GM12872 (cell line): ENCODE results near the gene ACTN1.

Source experiments
- TF ChIP-seq, protein P1 (sequence below): IDR thresholded peaks from 3 replicates; pipeline ENCODE4 v1.5.1; 2011; ENCODE audit warnings: low read depth, mild to moderate bottlenecking, low read length, moderate library complexity; ENCODE audit not compliant: insufficient read depth

ACTN1 gene

DNA sequence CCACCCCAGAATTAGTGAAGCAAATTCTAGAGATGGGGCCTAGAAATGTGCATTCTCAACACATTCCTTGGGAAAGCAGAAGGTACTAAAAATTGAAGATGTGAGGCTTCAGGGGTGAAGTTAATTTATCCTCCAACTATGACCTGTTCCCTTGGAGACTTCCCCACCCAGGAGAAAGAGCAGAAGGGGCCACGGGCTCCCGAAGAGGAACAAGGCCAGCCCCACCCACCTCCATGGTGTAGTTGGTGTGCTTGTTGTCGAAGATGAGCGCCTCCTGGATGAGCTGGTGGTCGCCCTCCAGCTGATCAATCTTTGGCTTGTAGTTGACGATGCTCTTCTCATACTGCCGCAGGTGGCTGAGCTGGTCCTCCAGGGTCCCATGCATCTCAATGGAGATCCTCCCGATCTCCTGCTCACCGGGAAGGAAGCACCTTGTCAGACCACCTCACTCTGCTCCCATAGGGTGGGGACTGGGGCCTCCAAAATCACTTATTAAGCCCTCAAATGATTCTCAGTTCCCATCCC is 98.5 kb downstream of the ACTN1 start:
- TF ChIP-seq, protein P1, sequence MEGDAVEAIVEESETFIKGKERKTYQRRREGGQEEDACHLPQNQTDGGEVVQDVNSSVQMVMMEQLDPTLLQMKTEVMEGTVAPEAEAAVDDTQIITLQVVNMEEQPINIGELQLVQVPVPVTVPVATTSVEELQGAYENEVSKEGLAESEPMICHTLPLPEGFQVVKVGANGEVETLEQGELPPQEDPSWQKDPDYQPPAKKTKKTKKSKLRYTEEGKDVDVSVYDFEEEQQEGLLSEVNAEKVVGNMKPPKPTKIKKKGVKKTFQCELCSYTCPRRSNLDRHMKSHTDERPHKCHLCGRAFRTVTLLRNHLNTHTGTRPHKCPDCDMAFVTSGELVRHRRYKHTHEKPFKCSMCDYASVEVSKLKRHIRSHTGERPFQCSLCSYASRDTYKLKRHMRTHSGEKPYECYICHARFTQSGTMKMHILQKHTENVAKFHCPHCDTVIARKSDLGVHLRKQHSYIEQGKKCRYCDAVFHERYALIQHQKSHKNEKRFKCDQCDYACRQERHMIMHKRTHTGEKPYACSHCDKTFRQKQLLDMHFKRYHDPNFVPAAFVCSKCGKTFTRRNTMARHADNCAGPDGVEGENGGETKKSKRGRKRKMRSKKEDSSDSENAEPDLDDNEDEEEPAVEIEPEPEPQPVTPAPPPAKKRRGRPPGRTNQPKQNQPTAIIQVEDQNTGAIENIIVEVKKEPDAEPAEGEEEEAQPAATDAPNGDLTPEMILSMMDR = no peak

DNA sequence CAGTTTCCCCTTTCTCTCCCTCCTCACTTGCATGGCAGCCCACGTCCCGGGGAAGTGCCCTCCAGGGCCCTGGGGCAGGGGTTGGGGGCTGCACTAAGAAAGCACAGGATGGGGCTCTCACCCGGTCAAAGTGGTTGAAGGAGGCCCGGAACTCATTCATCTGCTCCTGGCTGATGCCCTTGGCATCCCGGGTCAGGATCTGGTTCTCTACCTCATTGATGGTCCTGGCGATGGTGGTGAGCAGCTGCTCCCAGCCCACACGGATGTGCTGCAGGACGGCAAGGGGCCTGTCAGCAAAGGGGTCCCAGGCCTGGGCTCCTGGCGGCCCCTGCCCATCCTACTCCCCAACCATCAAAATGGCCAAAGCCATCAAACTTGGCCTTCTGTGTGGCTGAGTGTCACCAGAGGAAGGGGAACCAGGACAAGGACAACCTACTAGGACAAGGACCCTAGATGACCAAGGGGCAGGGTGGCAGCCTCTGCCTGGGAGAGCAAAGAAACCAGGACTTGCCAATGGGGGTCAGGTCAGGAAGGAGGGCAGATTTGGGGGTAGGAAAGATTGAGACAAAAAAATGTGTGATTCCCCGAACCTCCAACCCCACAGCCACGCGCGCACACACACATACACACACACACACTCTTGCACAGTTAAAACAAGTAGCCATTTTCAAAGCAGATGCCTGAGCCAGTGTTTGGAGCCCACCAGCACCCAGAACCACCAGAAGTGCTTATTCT is 99.1 kb downstream of the ACTN1 start:
- TF ChIP-seq, protein P1 = no peak

DNA sequence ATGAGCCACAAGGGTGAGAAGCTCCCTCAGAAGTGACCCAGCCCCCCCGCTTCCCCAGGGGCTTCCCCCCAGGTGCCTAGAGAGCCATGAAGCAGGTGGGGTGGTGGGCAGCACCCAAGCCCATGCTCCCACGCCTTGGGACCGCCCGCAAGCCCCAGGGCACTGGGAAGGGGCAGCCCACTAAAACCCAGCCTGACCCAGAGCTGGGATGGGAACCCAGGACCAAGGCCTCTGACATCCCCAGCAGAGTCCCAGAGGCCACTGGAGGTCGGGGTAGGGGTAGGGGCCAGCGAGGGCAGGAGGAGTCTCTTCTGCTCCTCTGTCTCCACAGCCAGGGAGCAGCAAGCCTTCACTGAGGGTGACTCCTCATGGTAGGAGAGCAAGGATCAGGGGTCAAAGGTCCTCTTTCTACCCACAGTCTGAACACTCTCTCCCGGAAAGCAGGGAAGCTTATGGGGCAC is 99.8 kb downstream of the ACTN1 start:
- TF ChIP-seq, protein P1 = no peak

DNA sequence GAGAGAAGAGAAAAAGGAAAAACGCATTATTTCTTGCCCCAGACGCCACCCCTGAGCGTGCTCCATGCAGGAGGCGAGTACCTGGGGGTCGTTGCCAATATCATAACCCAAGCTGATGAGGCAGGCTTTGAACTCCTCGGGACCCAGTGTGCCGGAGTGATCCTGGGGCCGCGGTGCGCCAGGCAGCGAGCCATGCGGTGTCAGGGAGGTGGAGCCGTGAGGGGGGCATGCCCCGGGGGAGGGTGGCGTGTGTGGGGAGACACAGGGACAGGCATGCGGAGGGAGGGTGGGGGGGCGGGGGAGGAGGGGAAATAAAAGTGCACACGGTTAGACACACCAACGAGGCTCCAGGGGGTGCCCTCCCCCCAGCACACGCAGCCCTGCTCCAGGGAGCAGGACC is 100.2 kb downstream of the ACTN1 start:
- TF ChIP-seq, protein P1 = no peak

DNA sequence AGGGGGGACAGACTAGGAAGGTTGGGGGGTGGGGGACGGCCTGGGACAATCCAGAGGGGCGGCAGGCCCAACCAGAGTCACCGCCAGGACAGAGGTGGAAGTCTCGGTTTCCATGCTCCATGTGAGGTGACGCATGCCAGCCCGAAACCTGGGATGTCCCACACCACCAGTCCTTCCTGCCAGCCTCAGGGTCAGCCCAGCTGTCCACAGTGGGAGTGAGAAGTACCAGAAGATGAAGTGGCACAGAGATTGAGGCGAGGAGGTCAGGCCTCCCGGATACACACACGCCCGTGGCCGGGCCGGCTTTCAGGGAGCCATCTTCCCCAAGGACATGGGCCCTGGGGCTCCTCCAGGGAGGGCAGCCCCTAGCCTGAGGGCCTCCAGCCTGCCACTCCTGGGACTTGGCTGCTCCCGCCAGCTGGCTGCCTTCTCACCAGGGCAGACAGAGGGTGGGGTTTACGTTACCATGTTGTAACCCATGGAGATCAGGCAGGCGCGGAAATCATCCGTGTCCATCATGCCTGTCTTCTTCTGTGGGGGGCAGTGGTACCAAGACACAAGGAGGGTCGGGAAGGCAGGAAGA is 101.0 kb downstream of the ACTN1 start:
- TF ChIP-seq, protein P1 = no peak

DNA sequence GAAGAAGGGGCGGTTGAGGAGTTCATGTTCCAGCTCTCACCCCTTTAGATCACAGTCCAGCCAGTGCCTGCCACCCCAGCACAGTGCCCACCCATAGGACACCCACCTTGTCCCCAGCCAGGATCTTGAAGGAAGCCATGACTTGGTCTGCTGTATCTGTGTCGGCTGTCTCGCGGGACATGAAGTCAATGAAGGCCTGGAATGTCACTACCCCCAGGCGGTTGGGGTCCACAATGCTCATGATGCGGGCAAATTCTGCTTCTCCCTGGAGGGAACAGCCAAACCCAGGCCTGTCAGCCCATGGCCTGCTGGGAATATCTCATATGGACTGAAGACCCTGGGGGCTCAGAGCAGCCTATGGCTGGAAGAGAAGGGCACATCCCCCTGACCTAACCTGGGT is 102.1 kb downstream of the ACTN1 start:
- TF ChIP-seq, protein P1 = no peak

DNA sequence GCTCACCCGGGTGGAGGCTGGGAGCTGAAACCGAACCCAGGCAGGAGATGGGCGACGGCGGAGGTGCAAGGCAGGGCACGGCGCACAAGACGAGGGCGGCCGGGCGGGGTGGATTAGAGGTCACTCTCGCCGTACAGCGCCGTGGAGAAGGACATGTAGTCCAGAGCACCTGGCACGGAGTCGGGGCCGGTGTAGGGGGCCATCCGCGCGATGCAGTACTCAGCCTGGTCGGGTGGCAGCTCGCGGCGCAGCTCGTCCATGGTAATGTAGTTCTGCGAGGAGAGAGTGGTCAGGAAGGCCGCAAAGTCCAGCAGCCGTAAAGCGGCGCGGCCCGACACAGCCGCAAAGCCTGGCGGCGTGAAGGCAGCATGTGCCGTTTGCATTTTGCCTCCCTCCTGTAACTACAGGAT is 104.4 kb downstream of the ACTN1 start:
- TF ChIP-seq, protein P1 = no peak
